HCEC 1CT (cell line): ENCODE results near the gene DIO1.

Experiments
- DNase-seq: peaks from one replicate; pipeline ENCODE4 v3.0.0-alpha.2; 2017

The DIO1 gene

GRCh38 chr1:53895421-53895820 is 1.4 kb downstream of the DIO1 start:
- no peak for DNase-seq

DNA sequence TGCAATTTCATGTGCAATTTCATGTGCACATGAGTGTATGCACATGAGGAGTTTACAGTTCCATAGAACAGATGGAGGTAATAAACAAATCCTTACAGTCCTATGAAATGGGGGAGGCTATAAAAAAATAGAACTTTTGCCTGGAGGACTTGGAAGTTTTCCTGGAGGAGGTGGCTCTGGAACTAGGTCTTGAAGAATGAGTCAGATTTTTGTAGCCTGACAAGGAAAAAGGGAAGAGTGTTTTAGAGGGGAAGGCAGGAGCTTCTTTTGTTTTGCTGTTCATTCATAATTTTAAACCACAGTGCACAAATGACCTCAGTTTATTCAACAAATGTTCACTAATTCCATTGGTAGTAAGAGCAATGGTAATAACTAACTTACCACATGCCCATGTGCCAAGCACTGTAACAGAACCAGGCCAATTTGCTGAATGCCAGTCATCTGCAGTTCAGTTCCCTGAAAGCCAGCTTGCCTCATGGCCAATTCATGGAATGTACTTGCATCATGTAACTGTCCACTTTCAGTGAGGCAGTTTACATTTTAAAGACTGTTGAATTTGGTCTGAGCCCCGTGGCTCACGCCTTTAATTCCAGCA is 2.7 kb downstream of the DIO1 start:
- DNase-seq = peak; percentile 81

- DNase-seq = peak; percentile 17
These were observed 5.2 kb downstream of the DIO1 start for GRCh38 chr1:53899206-53899628.

DNA sequence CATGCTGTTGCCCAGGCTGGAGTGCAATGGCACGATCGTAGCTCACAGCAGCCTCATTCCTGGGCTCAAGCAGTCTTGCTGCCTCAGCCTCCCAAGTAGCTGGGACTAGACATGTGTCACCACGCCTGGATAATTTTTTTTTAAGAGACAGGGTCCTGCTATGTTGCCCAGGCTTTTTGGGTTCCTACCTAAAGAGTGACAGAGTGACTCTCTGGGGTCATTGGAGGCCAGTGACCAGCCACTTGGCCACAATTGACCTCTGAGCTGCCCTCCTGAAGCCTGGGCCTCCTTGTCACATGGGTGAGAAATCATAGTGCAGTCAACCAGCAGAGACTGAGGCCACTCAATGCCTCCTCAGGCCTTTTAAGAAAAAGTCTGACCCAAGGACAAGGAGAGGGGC is 5.7 kb downstream of the DIO1 start:
- DNase-seq = no peak

DNA sequence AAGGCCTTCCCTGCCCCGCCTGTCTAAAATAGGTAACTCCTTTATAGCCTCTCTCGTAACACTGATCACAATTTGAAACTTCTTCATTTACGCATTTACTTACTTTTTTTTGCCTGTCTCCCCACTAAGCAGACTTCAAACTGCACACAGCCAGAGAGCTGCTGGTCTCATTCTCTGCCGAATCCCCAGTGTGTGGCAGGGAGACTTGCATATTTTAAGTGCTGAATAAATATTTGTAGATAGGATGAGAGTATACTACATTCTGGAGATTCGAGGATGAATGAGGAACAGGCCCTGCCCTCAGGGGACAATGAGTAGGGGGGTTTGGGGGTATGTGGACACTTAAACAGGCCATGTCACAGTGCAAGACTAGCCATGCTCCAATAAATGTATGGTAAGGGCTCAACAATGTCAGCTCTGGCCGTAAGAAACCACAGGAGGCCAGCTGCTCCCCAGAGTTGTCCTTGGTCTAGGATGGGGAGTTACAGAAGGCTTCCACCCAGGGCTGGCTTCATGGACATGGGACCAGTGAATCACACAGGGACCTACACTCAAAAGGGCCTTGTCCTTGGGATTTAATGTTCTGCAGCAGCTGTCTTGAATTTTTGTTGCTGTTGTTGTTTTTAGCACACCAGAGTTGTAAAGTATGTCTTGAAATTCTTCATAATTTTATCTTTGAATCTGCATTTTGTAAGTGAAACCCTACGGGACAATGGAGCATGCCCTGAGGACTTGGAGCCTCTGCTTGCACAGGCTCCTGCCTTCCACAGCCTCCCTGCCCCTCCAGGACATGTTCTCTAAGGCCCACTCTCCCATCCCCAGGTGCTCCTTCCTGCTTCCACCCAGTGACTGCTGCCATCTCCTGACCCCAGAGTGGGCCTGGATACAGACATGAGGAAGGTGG is 8.5 kb downstream of the DIO1 start:
- DNase-seq = no peak

DNA sequence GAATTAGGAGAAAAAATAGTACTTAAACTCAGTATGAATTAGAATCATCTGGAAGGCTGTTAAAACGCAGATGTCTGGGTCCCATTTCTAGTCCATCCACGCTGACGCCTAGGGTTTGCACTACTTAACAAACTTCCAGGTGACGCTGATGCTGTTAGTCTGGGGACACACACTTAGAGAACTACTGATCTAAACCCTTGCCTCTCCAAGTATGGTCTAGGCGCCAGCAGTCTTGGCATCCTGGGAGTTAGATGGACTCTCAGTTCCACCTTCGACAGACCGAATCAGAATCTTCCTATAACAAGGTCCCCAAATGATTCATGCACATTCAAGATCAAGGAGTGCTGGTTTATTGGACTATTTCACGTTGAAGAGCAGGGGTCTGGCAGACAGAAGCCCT is 11.5 kb downstream of the DIO1 start:
- DNase-seq = no peak

DNA sequence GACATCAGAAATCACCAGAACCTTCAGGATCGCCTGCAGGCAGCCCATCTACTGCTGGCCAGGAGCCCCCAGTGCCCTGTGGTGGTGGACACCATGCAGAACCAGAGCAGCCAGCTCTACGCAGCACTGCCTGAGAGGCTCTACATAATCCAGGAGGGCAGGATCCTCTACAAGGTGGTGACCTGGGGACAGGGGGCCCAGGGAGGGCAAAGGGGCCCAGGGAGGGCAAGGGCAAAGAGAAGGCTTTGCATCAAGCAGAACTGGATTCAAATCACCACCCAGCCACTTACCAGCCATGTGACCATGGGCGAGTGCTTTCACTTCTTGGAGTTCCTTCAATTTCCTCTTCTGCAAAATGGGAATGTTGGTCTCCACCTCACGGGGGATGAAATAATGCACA is 12.1 kb downstream of the DIO1 start:
- no peak for DNase-seq

GRCh38 chr1:53909946-53910345 is 16.0 kb downstream of the DIO1 start:
- DNase-seq = peak; percentile 28

- DNase-seq = no peak
These were observed 17.5 kb downstream of the DIO1 start for GRCh38 chr1:53911442-53911841.

DNA sequence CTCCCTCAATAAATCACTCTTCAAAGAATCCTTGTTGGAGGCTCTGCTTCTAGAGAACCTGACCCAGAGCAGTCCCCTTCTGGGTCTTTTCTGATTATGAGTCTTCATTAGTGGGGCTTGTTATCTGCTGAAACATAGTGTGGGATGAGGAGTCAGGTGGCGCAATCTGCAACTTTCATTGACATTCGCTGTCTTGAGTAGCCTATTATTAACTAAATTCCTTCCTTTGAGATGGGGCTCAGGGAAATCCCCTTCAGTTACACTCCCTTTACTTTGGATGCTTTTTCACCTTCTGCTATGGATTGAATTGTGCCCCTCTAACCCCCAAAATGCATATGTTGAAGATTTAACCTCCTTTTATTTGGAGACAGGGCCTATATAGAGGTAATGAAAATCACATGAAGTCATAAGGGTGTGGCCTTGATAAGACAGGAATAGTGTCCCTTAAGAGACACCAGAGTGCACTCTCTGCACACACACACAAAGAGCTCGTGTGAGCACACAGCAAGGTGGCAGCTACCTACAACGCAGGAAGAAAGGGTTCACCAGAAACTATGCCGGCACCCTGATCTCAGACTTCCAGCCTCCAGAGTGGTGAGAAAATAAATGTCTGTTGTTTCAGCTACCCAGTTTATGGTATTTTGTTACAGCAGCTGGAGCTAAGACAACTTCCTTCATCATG is 19.5 kb downstream of the DIO1 start:
- DNase-seq = no peak

GRCh38 chr1:53918343-53918742 is 24.4 kb downstream of the DIO1 start:
- no peak for DNase-seq

DNA sequence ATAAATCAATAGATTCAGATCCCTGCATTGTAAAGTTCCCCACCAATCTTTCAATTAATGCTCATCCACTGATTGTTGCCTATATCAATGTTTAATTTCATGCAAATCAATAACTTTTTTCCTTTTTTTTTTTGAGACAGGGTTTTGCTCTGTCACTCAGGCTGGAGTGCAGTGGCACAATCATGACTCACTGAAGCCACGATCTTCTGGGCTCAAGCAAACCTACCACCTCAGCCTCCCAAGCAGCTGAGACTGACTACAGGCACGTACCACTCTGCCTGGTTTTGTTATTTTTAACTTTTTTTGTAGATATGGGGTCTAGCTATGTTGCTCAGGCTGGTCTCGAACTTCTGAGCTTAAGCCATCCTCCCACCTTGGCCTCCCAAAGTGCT is 25.7 kb downstream of the DIO1 start:
- no peak for DNase-seq

GRCh38 chr1:53927376-53927881 is 33.4 kb downstream of the DIO1 start:
- no peak for DNase-seq

DNA sequence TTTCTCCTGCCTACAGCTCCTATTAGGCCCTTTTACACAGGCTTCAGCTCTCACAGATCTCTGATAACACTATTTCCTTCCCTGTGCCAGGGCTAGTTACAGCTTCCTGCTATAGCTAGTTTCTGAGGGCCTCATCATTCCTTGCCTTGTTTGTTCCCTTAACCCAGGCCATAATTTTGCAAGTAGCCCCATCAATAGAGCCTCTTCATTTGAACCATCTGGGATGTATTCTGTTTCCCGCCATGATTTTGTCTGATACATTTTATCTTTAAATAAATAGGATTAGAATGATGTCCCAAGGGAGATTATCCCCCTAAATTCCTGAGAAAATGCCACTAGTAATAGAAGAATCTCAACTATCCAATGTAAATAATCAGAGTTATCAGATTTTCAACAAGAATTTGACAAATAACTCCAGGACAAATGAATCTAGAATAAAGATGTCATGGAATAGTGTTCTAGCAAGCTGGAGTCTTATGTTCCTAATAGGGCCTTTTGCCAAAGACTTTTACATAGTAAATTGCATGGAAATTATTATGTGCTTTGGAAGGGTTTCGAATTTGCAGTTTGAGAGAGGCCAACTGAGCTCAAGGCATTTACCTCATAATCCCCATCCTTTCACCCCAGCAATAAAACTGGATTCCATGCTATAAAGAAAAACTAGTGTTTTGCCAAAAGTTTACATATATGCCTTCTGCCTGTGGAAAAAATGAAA is 35.4 kb downstream of the DIO1 start:
- no peak for DNase-seq

DNA sequence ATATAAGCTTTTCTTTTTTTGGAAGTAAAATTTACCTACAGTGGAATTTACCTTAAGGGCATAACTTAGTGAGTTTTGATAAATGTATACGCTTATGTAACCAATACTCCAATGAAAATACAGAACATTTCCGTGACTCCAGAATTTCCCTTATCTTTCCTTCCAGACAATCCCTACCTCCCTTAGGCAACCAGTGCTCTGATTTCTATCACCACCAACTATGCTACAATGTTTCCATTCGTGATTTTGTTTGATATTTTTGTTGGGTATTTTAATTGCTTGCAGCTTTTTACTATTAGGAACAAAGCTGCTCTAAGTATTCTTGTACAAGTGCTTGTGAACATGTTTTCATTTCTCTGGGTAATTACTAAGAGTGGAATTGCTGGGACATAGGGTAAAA is 36.9 kb downstream of the DIO1 start:
- DNase-seq = no peak

GRCh38 chr1:53931523-53931922 is 37.5 kb downstream of the DIO1 start:
- no peak for DNase-seq

DNA sequence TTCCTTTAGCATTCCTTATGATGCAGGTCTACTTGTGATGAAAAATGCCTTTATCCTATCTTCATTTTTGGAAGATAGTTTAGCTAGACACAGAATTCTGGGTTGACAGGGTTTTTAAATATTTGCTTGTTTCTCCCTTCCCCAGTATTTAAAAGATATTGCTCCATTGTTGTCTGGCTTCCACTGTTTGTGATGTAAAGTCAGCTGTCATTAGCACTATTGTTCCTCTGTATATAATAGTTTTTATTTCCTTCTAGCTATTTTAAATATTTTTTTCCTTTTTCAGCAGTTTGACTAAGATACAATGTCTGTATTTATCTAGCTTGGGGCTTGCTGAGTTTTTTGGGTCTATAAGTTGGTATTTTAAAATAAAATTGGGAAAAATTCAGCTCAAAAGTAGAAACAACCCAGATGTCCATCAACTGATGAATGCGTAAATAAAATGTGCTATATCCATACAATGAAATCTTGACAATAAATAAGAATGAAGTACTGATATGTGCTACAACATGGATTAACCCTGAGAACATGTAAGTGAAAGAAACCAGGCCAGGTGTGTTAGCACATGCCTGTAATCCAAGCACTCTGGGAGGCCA is 40.3 kb downstream of the DIO1 start:
- no peak for DNase-seq

DNA sequence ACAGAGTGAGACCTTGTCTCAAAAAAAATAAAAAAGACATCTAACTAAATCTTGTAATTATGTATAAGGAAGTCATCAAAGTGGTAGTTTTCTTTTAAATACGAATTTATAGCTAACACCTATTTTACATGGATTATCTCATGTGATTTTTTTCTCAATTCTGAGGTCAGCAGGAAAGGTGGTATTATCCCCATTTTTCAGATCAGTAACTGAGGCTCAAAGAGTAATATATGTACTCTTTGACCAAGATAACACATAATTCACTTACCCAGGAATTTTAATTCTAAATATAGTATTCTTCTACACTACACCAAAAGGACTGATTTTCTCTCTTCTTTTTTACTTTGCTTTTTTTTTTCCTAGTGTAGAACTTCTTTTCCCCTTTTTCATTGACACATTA is 42.4 kb downstream of the DIO1 start:
- no peak for DNase-seq

DNA sequence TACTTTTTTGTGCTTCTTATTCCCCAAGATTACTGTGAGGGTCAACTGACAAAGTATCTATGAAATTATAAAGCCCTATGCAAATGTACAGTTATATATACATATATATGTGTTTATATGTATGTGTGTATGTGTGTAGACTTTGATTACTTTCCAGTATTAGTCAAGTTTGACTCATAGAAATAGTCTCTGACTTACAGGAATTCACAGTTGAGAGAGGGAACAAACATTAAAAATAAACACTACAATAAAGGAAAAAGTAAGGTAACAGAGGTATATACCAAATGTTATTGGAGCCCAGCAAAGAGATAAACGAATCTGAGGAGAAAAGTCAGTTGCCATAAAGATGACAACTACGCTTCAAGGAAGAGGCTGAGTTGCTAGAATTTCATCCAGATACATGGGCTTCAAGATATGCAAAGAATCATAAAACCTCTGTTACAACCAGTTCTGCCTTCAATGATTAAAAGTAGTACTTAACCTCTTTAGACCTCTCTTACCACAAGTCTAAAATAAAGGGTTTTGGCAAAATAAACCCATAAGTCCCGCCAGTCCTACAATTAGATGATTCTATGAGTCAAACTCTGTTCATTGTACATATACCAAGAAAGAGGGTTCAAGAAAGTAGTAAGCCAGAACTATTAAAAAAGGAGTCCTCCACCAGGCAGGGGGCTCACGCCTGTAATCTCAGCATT is 44.3 kb downstream of the DIO1 start:
- DNase-seq = peak; percentile 85

DNA sequence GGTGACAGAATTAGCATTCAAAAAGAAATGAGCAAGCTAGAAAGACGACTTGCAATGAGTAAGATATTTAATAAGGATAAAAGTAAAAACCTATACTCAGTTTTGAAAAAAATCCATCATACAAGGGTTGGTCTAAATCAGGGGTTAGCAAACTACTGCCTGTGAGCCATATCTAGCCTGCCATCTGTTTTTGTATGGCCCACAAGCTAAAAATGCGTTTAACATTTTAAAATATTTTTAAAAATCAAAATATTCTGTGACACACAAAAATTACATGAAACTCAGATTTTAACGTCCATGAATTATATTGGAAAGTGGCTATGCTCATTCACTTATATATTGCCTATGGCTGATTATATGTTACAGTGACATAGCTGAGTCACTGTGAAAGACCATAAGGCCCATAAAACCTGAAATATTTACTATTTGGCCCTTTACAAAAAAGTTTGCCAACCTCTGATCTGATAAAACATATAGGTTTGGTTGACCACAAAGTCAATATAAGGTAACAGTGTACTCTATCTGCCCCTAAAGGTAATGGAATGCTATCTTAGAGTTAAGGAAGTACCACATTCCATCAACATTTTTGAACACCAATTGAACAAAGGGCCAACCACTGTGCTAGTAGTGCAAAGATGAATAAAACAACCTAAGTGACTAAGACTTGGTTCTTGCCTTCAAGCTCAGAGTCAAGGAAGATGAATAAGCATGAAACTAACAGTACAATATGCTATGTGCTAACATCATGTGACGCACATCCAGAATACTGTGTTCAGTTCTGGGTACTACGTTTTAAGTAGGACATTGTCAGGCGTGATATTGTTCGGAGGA is 48.4 kb downstream of the DIO1 start:
- no peak for DNase-seq

GRCh38 chr1:53943090-53943489 is 49.1 kb downstream of the DIO1 start:
- no peak for DNase-seq
